HepG2 (cell line): ENCODE results near the gene ABCA3. TPM values are rescaled to one million over a fixed set of nuclear protein-coding genes. Genes with fewer than 3 reads are reported as not detected.

Experiments
- ATAC-seq: fragments of 200-7000 bp; cut with Tn5 transposase; 3 replicates; pipeline ENCODE4 v1.9.1; 2020; ENCODE audit warnings: mild to moderate bottlenecking, moderate library complexity
- BruUV-seq: library from RNA; stranded (reverse); fragments of 400-500 nt; replicated peaks from 2 replicates; lab custom pipeline; 2021; lab: Mats Ljungman, UMichigan
- CTCF ChIA-PET: fragments of 300-600 bp; formaldehyde crosslinking; extraction: SDS; loops from one replicate; lab custom pipeline; 2021; ENCODE audit warnings: low total read pairs, inconsistent platforms, low intra/inter-chr PET ratio; lab: Yijun Ruan, JAX
- POLR2A ChIA-PET: fragments of 350-600 bp; sonication (Branson Sonifier 250); formaldehyde crosslinking; loops from one replicate; lab custom pipeline; 2020; ENCODE audit warnings: antibody characterized with exemption, inconsistent platforms; lab: Yijun Ruan, JAX
- DNase-seq: peaks from one replicate; pipeline ENCODE4 v3.0.0-alpha.2; 2015; ENCODE audit warnings: low spot score
- FAIRE-seq: peaks from 3 replicates; lab custom pipeline; 2011; peaks lifted over from hg19 to GRCh38; lab: Jason Lieb, UNC
- H2AFZ ChIP-seq: one replicate; pipeline ENCODE4 v1.6.1; 2011; ENCODE audit warnings: low read length, inconsistent platforms
- H3K27ac ChIP-seq: fragments of 300-600 bp; 3 replicates; pipeline ENCODE4 v1.8.0; 2011; ENCODE audit warnings: mixed run types, mild to moderate bottlenecking, mixed read lengths, low read length, inconsistent platforms; ENCODE audit not compliant: insufficient read depth; ENCODE audit errors: extremely low read length
- H3K27me3 ChIP-seq, 2 experiments: fragments of 200-600 bp in 1 of 2; 2 replicates in 1 of 2; 3 replicates in 1 of 2; pipeline versions ENCODE4 v1.6.0 to v1.8.0; 2011; ENCODE audit warnings: low read length in 2 of 2, mild to moderate bottlenecking in 2 of 2, moderate library complexity in 2 of 2, inconsistent platforms in 1 of 2; ENCODE audit not compliant: insufficient read depth in 2 of 2, control insufficient read depth in 1 of 2
- H3K36me3 ChIP-seq, 2 experiments: fragments of 200-600 bp in 1 of 2; replicated peaks in 1 of 2; 2 replicates in 1 of 2; 3 replicates in 1 of 2; pipeline versions ENCODE4 v1.5.1 to v1.8.0; 2011; ENCODE audit warnings: low read length in 2 of 2, inconsistent platforms in 1 of 2; ENCODE audit not compliant: insufficient read depth in 2 of 2, control insufficient read depth in 1 of 2
- H3K4me1 ChIP-seq: 2 replicates; pipeline ENCODE4 v1.5.1; 2012; ENCODE audit warnings: low read length, inconsistent platforms; ENCODE audit not compliant: insufficient read depth
- H3K4me2 ChIP-seq: 2 replicates; pipeline ENCODE4 v1.6.0; 2011; ENCODE audit warnings: low read depth, low read length, inconsistent platforms
- H3K4me3 ChIP-seq, 3 experiments: fragments of 200-600 bp in 1 of 3; sonication (generic), shearing (Covaris generic) in 1 of 3; replicated peaks in 1 of 3; 2 replicates each; pipeline ENCODE4 v1.5.1; 2011 to 2016; ENCODE audit warnings: low read length in 3 of 3, inconsistent platforms in 2 of 3, low read depth in 2 of 3, mild to moderate bottlenecking in 2 of 3, control low read depth in 1 of 3, mixed read lengths in 1 of 3; ENCODE audit not compliant: insufficient read depth in 1 of 3
- H3K79me2 ChIP-seq: one replicate; pipeline ENCODE4 v1.6.1; 2011; ENCODE audit warnings: low read length, inconsistent platforms; ENCODE audit not compliant: insufficient read depth
- H3K9ac ChIP-seq: 2 replicates; pipeline ENCODE4 v1.6.0; 2011; ENCODE audit warnings: mild to moderate bottlenecking, low read depth, low read length, inconsistent platforms; ENCODE audit not compliant: insufficient read depth
- H3K9me3 ChIP-seq: 2 replicates; pipeline ENCODE4 v1.5.1; 2012; ENCODE audit warnings: mild to moderate bottlenecking, low read length
- H4K20me1 ChIP-seq: 2 replicates; pipeline ENCODE4 v1.6.0; 2011; ENCODE audit warnings: inconsistent platforms, mild to moderate bottlenecking, low read length, moderate library complexity; ENCODE audit not compliant: insufficient read depth
- HOXA5 ChIP-seq: sonication (generic); formaldehyde crosslinking; IDR thresholded peaks from 2 replicates; pipeline ENCODE4 v1.4.0; 2020; ENCODE audit warnings: missing genetic modification reagents
- MAF1 ChIP-seq: sonication (generic); formaldehyde crosslinking; IDR thresholded peaks from 2 replicates; pipeline ENCODE4 v1.5.0; 2020; ENCODE audit warnings: missing genetic modification reagents, borderline replicate concordance
- RAD21 ChIP-seq: fragments of 450-650 bp; formaldehyde crosslinking; IDR thresholded peaks from 2 replicates; pipeline ENCODE4 v1.5.0; 2020; ENCODE audit warnings: mild to moderate bottlenecking
- SRF ChIP-seq: IDR thresholded peaks from 2 replicates; pipeline ENCODE4 v1.6.1; 2011; ENCODE audit warnings: mild to moderate bottlenecking, low read depth, low read length, moderate library complexity
- TCF7 ChIP-seq: sonication (generic); IDR thresholded peaks from 2 replicates; pipeline ENCODE4 v1.6.1; 2016; ENCODE audit warnings: antibody characterized with exemption, low read depth
- ZNF546 ChIP-seq: sonication (generic); formaldehyde crosslinking; conservative IDR thresholded peaks from 2 replicates; pipeline ENCODE4 v1.8.1; 2023; ENCODE audit warnings: mild to moderate bottlenecking, missing genetic modification reagents
- ZNF761 ChIP-seq: sonication (generic); formaldehyde crosslinking; conservative IDR thresholded peaks from 2 replicates; pipeline ENCODE4 v1.4.0; 2020; ENCODE audit warnings: mild to moderate bottlenecking, missing genetic modification reagents
- WGBS: methylation state at CpG from one replicate; pipeline ENCODE4 v1.1.6; 2017; ENCODE audit warnings: low lambda C conversion rate; 5-methylcytosine and 5-hydroxymethylcytosine counted together
- in situ Hi-C: cut with HindIII; loops from 2 replicates; pipeline ENCODE4 v1.10.0; 2017; ENCODE audit warnings: low pct_unique_long_range_greater_than_20kb; ENCODE audit not compliant: extremely low pct_ligation_motif_present
- intact Hi-C: fragments of 100-400 bp; cut with micrococcal nuclease; formaldehyde crosslinking; loops from one replicate; pipeline ENCODE4 v1.10.0; 2022; ENCODE audit not compliant: unreplicated experiment
- polyA plus RNA-seq, 8 experiments: library from polyadenylated mRNA; depleted of rRNA in 3 of 8; stranded (reverse) in 7 of 8; unstranded in 1 of 8; fragments of >200 nt; fragmentation: Illumina TruSeq in 4 of 8; extraction: Trizol in 4 of 8; gene quantifications; 2 replicates each; pipeline versions ENCODE4 v1.2.1 to v1.2.3, GENCODE V29; 2011 to 2016; ENCODE audit warnings: low read depth in 4 of 8, missing spikeins in 1 of 8, mixed read lengths in 1 of 8; ENCODE audit not compliant: insufficient read depth in 1 of 8
- total RNA-seq, 5 experiments: library from RNA; depleted of rRNA; stranded (reverse); fragments of >200 nt; fragmentation: Illumina TruSeq; extraction: Trizol; gene quantifications; 2 replicates each; pipeline ENCODE4 v1.2.3, GENCODE V29; 2016; ENCODE audit warnings: low read depth in 1 of 5
- TF ChIP-seq, protein P1 (sequence below): sonication (generic); formaldehyde crosslinking; IDR thresholded peaks from 2 replicates; pipeline ENCODE4 v1.5.0; 2020; ENCODE audit warnings: missing genetic modification reagents, mild to moderate bottlenecking, borderline replicate concordance
- TF ChIP-seq, protein P2 (sequence below): sonication (generic); formaldehyde crosslinking; IDR thresholded peaks from 2 replicates; pipeline ENCODE4 v1.9.0; 2021; ENCODE audit warnings: missing genetic modification reagents, mild to moderate bottlenecking, borderline replicate concordance

The ABCA3 gene
- total and polyA plus RNA-seq, 2 of the 13 experiments (the other 11 are each of a cell fraction or from before 2014, with no cell fraction given) = 0.60 to 1.5 TPM

DNA sequence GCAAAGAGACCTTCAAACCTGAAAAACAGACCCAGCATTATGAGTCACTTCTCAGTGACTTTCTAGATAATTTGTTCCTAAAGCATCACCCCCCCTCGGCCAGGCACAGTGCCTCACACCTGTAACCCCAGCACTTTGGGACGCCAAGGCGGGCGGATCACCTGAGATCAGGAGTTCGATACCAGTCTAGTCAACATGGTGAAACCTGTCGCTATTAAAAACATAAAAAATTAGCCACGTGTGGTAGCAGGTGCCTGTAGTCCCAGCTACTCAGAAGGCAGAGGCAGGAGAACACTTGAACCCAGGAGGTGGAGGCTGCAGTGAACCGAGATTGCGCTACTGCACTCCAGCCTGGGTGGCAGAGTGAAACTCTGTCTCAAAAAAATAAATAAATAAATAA lies 48.3 kb downstream of the ABCA3 start:
- Histone ChIP-seq H3K9ac (no peak overlapping the region), H3K4me2 (no peak overlapping the region), H3K4me1 (peaks cover 10% of the 10 kb centered on the region), H3K4me3 (no peak overlapping the region), H2AFZ (no peak overlapping the region), H3K36me3 (no peaks in the 10 kb centered on the region), H4K20me1 (no peaks in the 10 kb centered on the region), H3K27me3 (peaks cover 9 to 34% of the 10 kb centered on the region in 2 experiments; a peak in 2 of 5 replicates), H3K79me2 (no peaks in the 10 kb centered on the region), H3K27ac (no peak overlapping the region), H3K9me3 (no peaks in the 10 kb centered on the region)
- ChIA-PET CTCF (no interaction called here), POLR2A (no interaction called here)
- DNase-seq = no peak
- intact Hi-C loops = no loop called here
- ATAC-seq = no peak
- WGBS = 66% methylated on average over 5 of the region's 9 CpGs
- FAIRE-seq = no peak
- no TSS peak for BruUV-seq
- TF ChIP-seq ZNF761 (CRISPR knock-in tag) (no peak), TCF7 (no peak), MAF1 (CRISPR knock-in tag) (no peak), ZNF546 (no peak), RAD21 (no peak), HOXA5 (CRISPR knock-in tag) (no peak), SRF (no peak)
- TF ChIP-seq, protein P1, sequence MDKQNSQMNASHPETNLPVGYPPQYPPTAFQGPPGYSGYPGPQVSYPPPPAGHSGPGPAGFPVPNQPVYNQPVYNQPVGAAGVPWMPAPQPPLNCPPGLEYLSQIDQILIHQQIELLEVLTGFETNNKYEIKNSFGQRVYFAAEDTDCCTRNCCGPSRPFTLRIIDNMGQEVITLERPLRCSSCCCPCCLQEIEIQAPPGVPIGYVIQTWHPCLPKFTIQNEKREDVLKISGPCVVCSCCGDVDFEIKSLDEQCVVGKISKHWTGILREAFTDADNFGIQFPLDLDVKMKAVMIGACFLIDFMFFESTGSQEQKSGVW (CRISPR knock-in tag) = no peak
- TF ChIP-seq, protein P2, sequence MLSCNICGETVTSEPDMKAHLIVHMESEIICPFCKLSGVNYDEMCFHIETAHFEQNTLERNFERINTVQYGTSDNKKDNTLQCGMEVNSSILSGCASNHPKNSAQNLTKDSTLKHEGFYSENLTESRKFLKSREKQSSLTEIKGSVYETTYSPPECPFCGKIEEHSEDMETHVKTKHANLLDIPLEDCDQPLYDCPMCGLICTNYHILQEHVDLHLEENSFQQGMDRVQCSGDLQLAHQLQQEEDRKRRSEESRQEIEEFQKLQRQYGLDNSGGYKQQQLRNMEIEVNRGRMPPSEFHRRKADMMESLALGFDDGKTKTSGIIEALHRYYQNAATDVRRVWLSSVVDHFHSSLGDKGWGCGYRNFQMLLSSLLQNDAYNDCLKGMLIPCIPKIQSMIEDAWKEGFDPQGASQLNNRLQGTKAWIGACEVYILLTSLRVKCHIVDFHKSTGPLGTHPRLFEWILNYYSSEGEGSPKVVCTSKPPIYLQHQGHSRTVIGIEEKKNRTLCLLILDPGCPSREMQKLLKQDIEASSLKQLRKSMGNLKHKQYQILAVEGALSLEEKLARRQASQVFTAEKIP (CRISPR knock-in tag) = no peak
- in situ Hi-C loops = no loop called here
